CD4-positive, alpha-beta memory T cell (primary cell): ENCODE data around the gene ACOT12. TPM values are rescaled to one million over a fixed set of nuclear protein-coding genes. Genes with fewer than 3 reads are reported as not detected.
"Not testable (repeated sequence)": the region's sequence is repeated elsewhere in the genome, so short reads cannot be mapped to it uniquely, and the experiment has no call there.

Experiments used
- CTCF ChIA-PET: fragments of 350-600 bp; sonication (Branson Sonifier 250); formaldehyde crosslinking; loops from one replicate; lab custom pipeline; 2021; ENCODE audit warnings: inconsistent platforms; ENCODE audit not compliant: partially characterized antibody; lab: Charles Lee
- POLR2A ChIA-PET: fragments of 350-600 bp; sonication (Branson Sonifier 250); formaldehyde crosslinking; loops from one replicate; lab custom pipeline; 2021; ENCODE audit not compliant: partially characterized antibody; lab: Charles Lee
- DNase-seq, 5 donors: peaks; one replicate each; pipeline versions ENCODE4 v3.0.0 to v3.0.0-alpha.2; 2020 to 2022; ENCODE audit warnings: mixed read lengths in 1 of 5
- H3K27ac ChIP-seq: one replicate; pipeline ENCODE4 v1.7.0; 2013; ENCODE audit warnings: low read depth, low read length
- H3K27me3 ChIP-seq: 2 replicates; pipeline ENCODE4 v1.7.0; 2013; ENCODE audit warnings: mild to moderate bottlenecking, low read length, moderate library complexity; ENCODE audit not compliant: insufficient read depth
- H3K36me3 ChIP-seq: 2 replicates; pipeline ENCODE4 v1.7.0; 2013; ENCODE audit warnings: mild to moderate bottlenecking, low read length, moderate library complexity; ENCODE audit not compliant: insufficient read depth
- H3K4me1 ChIP-seq: 2 replicates; pipeline ENCODE4 v1.7.0; 2013; ENCODE audit warnings: mild to moderate bottlenecking, low read length, moderate library complexity; ENCODE audit not compliant: insufficient read depth
- H3K4me3 ChIP-seq, 2 donors: one replicate each; pipeline ENCODE4 v1.7.0; 2013; ENCODE audit warnings: low read length in 2 of 2, mild to moderate bottlenecking in 1 of 2
- H3K9me3 ChIP-seq, 2 donors: one replicate each; pipeline ENCODE4 v1.7.0; 2013; ENCODE audit warnings: low read length in 2 of 2, control low read depth in 1 of 2; ENCODE audit not compliant: control insufficient read depth in 1 of 2
- H3K27ac Mint-ChIP-seq, 7 donors: one replicate each; pipeline ENCODE4 v1.8.0; 2020 to 2021; ENCODE audit warnings: mixed read lengths in 7 of 7, mild to moderate bottlenecking in 6 of 7, inconsistent platforms in 3 of 7, moderate library complexity in 3 of 7
- H3K27me3 Mint-ChIP-seq, 2 donors: one replicate each; pipeline ENCODE4 v1.8.0; 2020 to 2021; ENCODE audit warnings: mixed read lengths in 2 of 2
- H3K36me3 Mint-ChIP-seq, 2 donors: one replicate each; pipeline ENCODE4 v1.8.0; 2020 to 2021; ENCODE audit warnings: mixed read lengths in 2 of 2, inconsistent platforms in 1 of 2, mild to moderate bottlenecking in 1 of 2
- H3K4me1 Mint-ChIP-seq, 4 donors: one replicate each; pipeline ENCODE4 v1.8.0; 2020 to 2021; ENCODE audit warnings: mixed read lengths in 4 of 4, mild to moderate bottlenecking in 1 of 4
- H3K4me3 Mint-ChIP-seq, 8 donors: one replicate each; pipeline ENCODE4 v1.8.0; 2020 to 2021; ENCODE audit warnings: mixed read lengths in 8 of 8, mild to moderate bottlenecking in 7 of 8, moderate library complexity in 6 of 8, inconsistent platforms in 3 of 8
- H3K9me3 Mint-ChIP-seq, 8 donors: one replicate each; pipeline ENCODE4 v1.8.0; 2020 to 2021; ENCODE audit warnings: mixed read lengths in 8 of 8, mild to moderate bottlenecking in 5 of 8, inconsistent platforms in 3 of 8, moderate library complexity in 1 of 8
- intact Hi-C: fragments of 100-400 bp; cut with micrococcal nuclease; formaldehyde crosslinking; loops from one replicate; pipeline ENCODE4 v1.15.1; 2023
- polyA plus RNA-seq, 2 donors: library from polyadenylated mRNA; unstranded; fragments of 300-500 nt; fragmentation: Illumina TruSeq; gene quantifications; one replicate each; pipeline ENCODE4 v1.2.3, GENCODE V29; 2021
- total RNA-seq, 2 experiments: library from RNA; stranded (reverse); gene quantifications; one replicate each; pipeline ENCODE4 v1.2.3, GENCODE V29; 2021

Gene ACOT12
- total and polyA plus RNA-seq, 4 experiments from 2014 or later = 0.41 TPM; not detected in 3

- H3K36me3 Mint-ChIP-seq = peaks cover 36 to 48% of the 10 kb centered on the region in 2 donors
- no peaks in the 10 kb centered on the region for H3K9me3 Mint-ChIP-seq
- no peaks in the 10 kb centered on the region for H3K27me3 ChIP-seq
- H3K27me3 Mint-ChIP-seq = no peaks in the 10 kb centered on the region
- intact Hi-C loops = no loop called here
- DNase-seq = no peak
- CTCF ChIA-PET = no interaction called here
- H3K36me3 ChIP-seq = no peaks in the 10 kb centered on the region
- H3K4me1 Mint-ChIP-seq = no peaks in the 10 kb centered on the region
- POLR2A ChIA-PET = no interaction called here
- no peaks in the 10 kb centered on the region for H3K9me3 ChIP-seq
- no peak overlapping the region for H3K4me3 Mint-ChIP-seq
- no peaks in the 10 kb centered on the region for H3K4me1 ChIP-seq
- H3K27ac Mint-ChIP-seq = no peak overlapping the region
- H3K4me3 ChIP-seq = no peak overlapping the region
- H3K27ac ChIP-seq = no peak overlapping the region
These were observed 24.7 kb upstream of the ACOT12 start for GRCh38 chr5:81418606-81419005.

GRCh38 chr5:81417052-81417451 is 23.1 kb upstream of the ACOT12 start:
- Histone ChIP-seq H3K9me3 (no peaks in the 10 kb centered on the region), H3K36me3 (no peaks in the 10 kb centered on the region), H3K4me3 (no peak overlapping the region), H3K27ac (no peak overlapping the region), H3K27me3 (no peaks in the 10 kb centered on the region), H3K4me1 (no peaks in the 10 kb centered on the region)
- no peaks in the 10 kb centered on the region for H3K9me3 Mint-ChIP-seq
- H3K36me3 Mint-ChIP-seq = peaks cover 30 to 42% of the 10 kb centered on the region in 2 donors
- no peak overlapping the region for H3K4me3 Mint-ChIP-seq
- H3K27me3 Mint-ChIP-seq = no peaks in the 10 kb centered on the region
- no peaks in the 10 kb centered on the region for H3K4me1 Mint-ChIP-seq
- H3K27ac Mint-ChIP-seq = peak overlapping the region in 1 of 7 donors; percentile 76
- intact Hi-C loops = no loop called here
- ChIA-PET POLR2A (no interaction called here), CTCF (no interaction called here)
- DNase-seq = no peak

- no peak overlapping the region for H3K4me3 Mint-ChIP-seq
- H3K27me3 Mint-ChIP-seq = no peaks in the 10 kb centered on the region
- POLR2A ChIA-PET = no interaction called here
- no peak for DNase-seq
- Histone ChIP-seq H3K36me3 (no peaks in the 10 kb centered on the region), H3K9me3 (no peaks in the 10 kb centered on the region), H3K4me1 (no peaks in the 10 kb centered on the region), H3K27me3 (no peaks in the 10 kb centered on the region), H3K4me3 (no peak overlapping the region), H3K27ac (no peak overlapping the region)
- CTCF ChIA-PET = no interaction called here
- no peaks in the 10 kb centered on the region for H3K4me1 Mint-ChIP-seq
- peaks cover 13 to 17% of the 10 kb centered on the region in 2 donors for H3K36me3 Mint-ChIP-seq
- no peak overlapping the region for H3K27ac Mint-ChIP-seq
- intact Hi-C loops = no loop called here
- peaks cover 0 to 2% (median 0%) of the 10 kb centered on the region in 8 donors for H3K9me3 Mint-ChIP-seq
These were observed 16.0 kb upstream of the ACOT12 start for GRCh38 chr5:81409896-81410295.

- no peaks in the 10 kb centered on the region for H3K9me3 ChIP-seq
These were observed 15.4 kb upstream of the ACOT12 start for GRCh38 chr5:81409361-81409760.

GRCh38 chr5:81408496-81408895 is 14.6 kb upstream of the ACOT12 start:
- ChIA-PET CTCF (no interaction called here), POLR2A (no interaction called here)
- Histone ChIP-seq H3K27me3 (no peaks in the 10 kb centered on the region), H3K4me3 (no peak overlapping the region), H3K27ac (no peak overlapping the region), H3K9me3 (no peaks in the 10 kb centered on the region), H3K4me1 (no peaks in the 10 kb centered on the region), H3K36me3 (no peaks in the 10 kb centered on the region)
- peaks cover 6 to 11% of the 10 kb centered on the region in 2 donors for H3K36me3 Mint-ChIP-seq
- no peaks in the 10 kb centered on the region for H3K27me3 Mint-ChIP-seq
- no peak overlapping the region for H3K27ac Mint-ChIP-seq
- no peaks in the 10 kb centered on the region for H3K4me1 Mint-ChIP-seq
- peaks cover 0 to 2% (median 0%) of the 10 kb centered on the region in 8 donors for H3K9me3 Mint-ChIP-seq
- H3K4me3 Mint-ChIP-seq = no peak overlapping the region
- no peak for DNase-seq
- intact Hi-C loops = no loop called here

More at GRCh38 chr5:81409361-81409760, 15.4 kb upstream of the ACOT12 start:
- Mint-ChIP-seq H3K27ac (peak overlapping the region in 1 of 7 donors; percentile 35), H3K36me3 (peaks cover 9 to 14% of the 10 kb centered on the region in 2 donors), H3K4me1 (no peaks in the 10 kb centered on the region), H3K9me3 (peaks cover 0 to 2% (median 0%) of the 10 kb centered on the region in 8 donors), H3K4me3 (no peak overlapping the region), H3K27me3 (no peaks in the 10 kb centered on the region)
- intact Hi-C loops = no loop called here
- POLR2A ChIA-PET = no interaction called here
- Histone ChIP-seq H3K36me3 (no peaks in the 10 kb centered on the region), H3K4me1 (no peaks in the 10 kb centered on the region), H3K27ac (no peak overlapping the region), H3K4me3 (no peak overlapping the region), H3K27me3 (no peaks in the 10 kb centered on the region)
- CTCF ChIA-PET = no interaction called here
- no peak for DNase-seq

GRCh38 chr5:81407811-81408210 is 13.9 kb upstream of the ACOT12 start:
- H3K4me1 Mint-ChIP-seq, H3K9me3 Mint-ChIP-seq, H3K4me3 Mint-ChIP-seq, H3K27ac Mint-ChIP-seq, POLR2A ChIA-PET, H3K4me3 ChIP-seq, H3K27ac ChIP-seq, CTCF ChIA-PET, H3K36me3 ChIP-seq, DNase-seq, intact Hi-C loops, H3K9me3 ChIP-seq, H3K27me3 ChIP-seq, H3K27me3 Mint-ChIP-seq, H3K4me1 ChIP-seq: not testable (repeated sequence)
- H3K36me3 Mint-ChIP-seq = peaks cover 5 to 11% of the 10 kb centered on the region in 2 donors

GRCh38 chr5:81405126-81405891 is 11.4 kb upstream of the ACOT12 start:
- Mint-ChIP-seq H3K9me3 (peaks cover 0 to 5% (median 0%) of the 10 kb centered on the region in 8 donors), H3K27me3 (peaks cover 2 to 7% of the 10 kb centered on the region in 2 donors), H3K4me1 (no peaks in the 10 kb centered on the region), H3K27ac (no peak overlapping the region), H3K36me3 (peaks cover 4 to 7% of the 10 kb centered on the region in 2 donors), H3K4me3 (no peak overlapping the region)
- no peak overlapping the region for H3K27ac ChIP-seq
- ChIA-PET CTCF (interaction anchor here (0.6 to 0.9 kb wide), 2 partner anchors 748 to 760 kb away, joined by 3 read pairs; no protein-coding TSS in a partner anchor), POLR2A (no interaction called here)
- intact Hi-C loops = no loop called here
- no peak for DNase-seq
- no peaks in the 10 kb centered on the region for H3K9me3 ChIP-seq
- peaks cover 3% of the 10 kb centered on the region for H3K27me3 ChIP-seq
- H3K4me3 ChIP-seq = no peak overlapping the region
- H3K36me3 ChIP-seq = no peaks in the 10 kb centered on the region
- no peaks in the 10 kb centered on the region for H3K4me1 ChIP-seq
